OCI-LY3 (cell line): Measurements from ENCODE around the gene RTL5.

ENCODE experiments used
- H2AFZ ChIP-seq: fragments of 200-600, 300-600 bp; shearing (Covaris generic); 2 replicates; pipeline ENCODE4 v1.6.0; 2014; ENCODE audit warnings: antibody characterized with exemption, low read depth, low read length
- H3K27ac ChIP-seq: fragments of 200-600, 300-600 bp; sonication (generic); 2 replicates; pipeline ENCODE4 v1.5.1; 2014; ENCODE audit warnings: mild to moderate bottlenecking, low read length, moderate library complexity, mixed read lengths
- H3K27me3 ChIP-seq: fragments of 200-600, 300-600 bp; sonication (generic); 2 replicates; pipeline ENCODE4 v1.6.1; 2014; ENCODE audit warnings: low read depth, low read length, mixed read lengths
- H3K36me3 ChIP-seq: fragments of 200-600, 300-600 bp; sonication (generic); replicated peaks from 2 replicates; pipeline ENCODE3; 2014; ENCODE audit warnings: low read depth, low read length, mixed read lengths
- H3K4me1 ChIP-seq: fragments of 300-600, 200-600 bp; sonication (generic); 2 replicates; pipeline ENCODE4 v1.6.1; 2014; ENCODE audit warnings: low read length, mixed read lengths
- H3K4me2 ChIP-seq: fragments of 200-600, 300-600 bp; sonication (generic); 2 replicates; pipeline ENCODE4 v1.6.1; 2014; ENCODE audit warnings: low read length, mixed read lengths
- H3K4me3 ChIP-seq: fragments of 300-600, 200-600 bp; sonication (generic); 2 replicates; pipeline ENCODE4 v1.5.1; 2014; ENCODE audit warnings: antibody characterized with exemption, mild to moderate bottlenecking, low read length, moderate library complexity
- H3K79me2 ChIP-seq: fragments of 300-600, 200-600 bp; shearing (Covaris generic); 2 replicates; pipeline ENCODE4 v1.6.1; 2014; ENCODE audit warnings: mild to moderate bottlenecking, low read length, mixed read lengths
- H3K9ac ChIP-seq: fragments of 300-600, 200-600 bp; shearing (Covaris generic); 2 replicates; pipeline ENCODE4 v1.6.0; 2014; ENCODE audit warnings: mild to moderate bottlenecking, low read length, moderate library complexity
- H3K9me3 ChIP-seq: fragments of 200-600, 300-600 bp; shearing (Covaris generic); 2 replicates; pipeline ENCODE4 v1.6.1; 2014; ENCODE audit warnings: low read length, mixed read lengths; ENCODE audit not compliant: insufficient read depth
- H4K20me1 ChIP-seq: fragments of 200-600, 300-600 bp; sonication (generic); 2 replicates; pipeline ENCODE4 v1.6.1; 2016; ENCODE audit warnings: low read length, mixed read lengths; ENCODE audit not compliant: insufficient read depth
- CTCF ChIP-seq: fragments of 200-600, 300-600 bp; sonication (generic); IDR thresholded peaks from 2 replicates; pipeline ENCODE4 v1.5.1; 2014; ENCODE audit warnings: antibody characterized with exemption, low read length, low read depth
- EZH2phosphoT487 ChIP-seq: fragments of 200-600 bp; shearing (Covaris generic); IDR thresholded peaks from 2 replicates; pipeline ENCODE4 v1.6.1; 2018; ENCODE audit warnings: antibody characterized with exemption, mixed run types, low read depth

RTL5 gene

GRCh38 chrX:72142094-72142793 lies 10.5 kb upstream of the RTL5 start:
- Histone ChIP-seq H3K4me3 (no peak overlapping the region), H4K20me1 (no peaks in the 10 kb centered on the region), H3K27ac (no peak overlapping the region), H3K36me3 (no peaks in the 10 kb centered on the region), H3K9me3 (no peaks in the 10 kb centered on the region), H3K79me2 (no peaks in the 10 kb centered on the region), H3K27me3 (no peaks in the 10 kb centered on the region), H3K4me1 (peaks cover 7% of the 10 kb centered on the region), H3K4me2 (no peak overlapping the region), H3K9ac (no peak overlapping the region), H2AFZ (no peak overlapping the region)
- TF ChIP-seq EZH2phosphoT487 (no peak), CTCF (no peak)

DNA sequence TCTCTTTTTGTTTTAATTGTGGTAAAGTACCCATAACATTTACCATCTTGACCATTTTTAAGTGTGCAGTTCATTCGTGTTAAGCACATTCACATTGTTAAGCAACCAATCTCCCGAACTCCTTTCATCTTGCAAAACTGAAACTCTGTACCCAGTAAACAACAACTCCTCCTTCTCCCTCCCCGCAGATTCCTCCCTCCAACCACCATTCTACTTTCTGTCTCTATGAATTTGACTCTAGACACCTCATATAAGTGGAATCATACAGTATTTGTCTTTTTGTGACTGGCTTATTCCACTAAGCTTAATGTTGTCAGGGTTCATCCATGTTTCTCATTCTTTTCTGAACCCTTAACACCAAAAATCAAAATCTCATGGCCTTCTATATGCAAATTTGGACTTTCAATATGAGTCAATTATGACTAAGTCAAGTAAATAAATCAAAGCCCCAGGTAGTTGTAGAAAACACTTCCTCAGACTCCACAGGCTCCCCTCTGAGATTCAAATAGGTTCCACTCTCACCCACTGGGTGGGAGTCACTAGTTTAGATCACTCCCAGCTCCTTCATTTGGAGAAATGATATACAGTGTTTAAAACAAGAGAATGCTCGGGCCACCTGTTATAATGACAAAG lies 9.8 kb upstream of the RTL5 start:
- no peaks in the 10 kb centered on the region for H3K9me3 ChIP-seq
- TF ChIP-seq EZH2phosphoT487 (no peak), CTCF (no peak)
- H3K4me2 ChIP-seq, result no peak overlapping the region
- H3K9ac ChIP-seq, result no peak overlapping the region
- H3K27ac ChIP-seq, result no peak overlapping the region
- no peaks in the 10 kb centered on the region for H3K36me3 ChIP-seq
- H3K79me2 ChIP-seq, result no peaks in the 10 kb centered on the region
- H3K27me3 ChIP-seq, result no peaks in the 10 kb centered on the region
- H3K4me3 ChIP-seq, result no peak overlapping the region
- no peak overlapping the region for H2AFZ ChIP-seq
- H3K4me1 ChIP-seq, result peaks cover 7% of the 10 kb centered on the region
- no peaks in the 10 kb centered on the region for H4K20me1 ChIP-seq

DNA sequence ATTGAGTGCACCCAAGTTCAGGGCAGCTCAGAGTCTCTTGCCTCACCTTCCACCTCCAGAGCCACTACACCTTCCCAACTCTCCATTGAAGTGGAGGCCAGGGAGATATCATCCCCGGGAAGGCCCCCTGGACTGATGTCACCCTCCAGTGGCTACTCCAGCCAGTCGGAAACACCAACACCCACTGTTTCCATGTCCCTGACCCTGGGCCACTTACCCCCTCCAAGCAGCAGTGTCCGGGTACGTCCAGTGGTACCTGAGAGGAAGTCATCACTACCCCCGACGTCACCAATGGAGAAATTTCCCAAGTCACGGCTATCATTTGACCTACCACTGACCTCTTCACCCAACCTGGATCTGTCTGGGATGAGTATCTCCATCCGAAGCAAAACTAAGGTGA lies 7.8 kb upstream of the RTL5 start:
- Histone ChIP-seq H3K27me3 (no peaks in the 10 kb centered on the region), H2AFZ (no peak overlapping the region)

More for the DNA sequence above, 7.8 kb upstream of the RTL5 start:
- Histone ChIP-seq H3K9me3 (no peaks in the 10 kb centered on the region), H3K27ac (no peak overlapping the region), H4K20me1 (no peaks in the 10 kb centered on the region), H3K9ac (no peak overlapping the region), H3K4me2 (no peak overlapping the region), H3K4me3 (no peak overlapping the region), H3K79me2 (no peaks in the 10 kb centered on the region), H3K36me3 (no peaks in the 10 kb centered on the region), H3K4me1 (peaks cover 7% of the 10 kb centered on the region)
- TF ChIP-seq CTCF, result no peak
- no peak for TF ChIP-seq EZH2phosphoT487
